ENCODE results near the gene IL22RA1.

IL22RA1 gene

GRCh38 chr1:24142546-24143534 is at the start of gene IL22RA1:
Gene IL22RA1, minus strand, starts transcription at chr1:24143140. Its CDS starts 58 bp downstream, at chr1:24143082.
- no peak for DNase-seq

GRCh38 chr1:24191860-24192259 is 48.9 kb upstream of the IL22RA1 start:
- peak; percentile 1 for DNase-seq

GRCh38 chr1:24190983-24191461 is 48.1 kb upstream of the IL22RA1 start:
- no peak for DNase-seq

- DNase-seq, result no peak
These were observed 46.6 kb upstream of the IL22RA1 start for GRCh38 chr1:24189528-24189927.

GRCh38 chr1:24186993-24187790 is 44.3 kb upstream of the IL22RA1 start, which contains the start of gene IFNLR1:
Gene IFNLR1, minus strand, starts transcription at chr1:24187289. Its CDS starts 41 bp downstream, at chr1:24187248.
- DNase-seq, result no peak

GRCh38 chr1:24186711-24186992 is 43.7 kb upstream of the IL22RA1 start:
- no peak for DNase-seq

- no peak for DNase-seq
These were observed 43.2 kb upstream of the IL22RA1 start for GRCh38 chr1:24186031-24186710.

GRCh38 chr1:24185076-24185475 is 42.1 kb upstream of the IL22RA1 start:
- no peak for DNase-seq

- no peak for DNase-seq
These were observed 39.1 kb upstream of the IL22RA1 start for GRCh38 chr1:24182061-24182460.

- DNase-seq, result no peak
These were observed 38.7 kb upstream of the IL22RA1 start for GRCh38 chr1:24181619-24182018.

- DNase-seq, result no peak
These were observed 37.7 kb upstream of the IL22RA1 start for GRCh38 chr1:24180676-24181075.

GRCh38 chr1:24179251-24179840 is 36.4 kb upstream of the IL22RA1 start:
- DNase-seq, result no peak

- DNase-seq, result peak; percentile 21 to 25
These were observed 35.5 kb upstream of the IL22RA1 start for GRCh38 chr1:24178407-24178806.

- DNase-seq, result no peak
These were observed 34.2 kb upstream of the IL22RA1 start for GRCh38 chr1:24177161-24177560.

- DNase-seq, result no peak
These were observed 32.3 kb upstream of the IL22RA1 start for GRCh38 chr1:24175033-24175755.

- DNase-seq, result peak in 1 of 2 experiments; percentile 8
These were observed 31.0 kb upstream of the IL22RA1 start for GRCh38 chr1:24173638-24174575.

GRCh38 chr1:24172598-24172997 is 29.7 kb upstream of the IL22RA1 start:
- no peak for DNase-seq

- DNase-seq, result no peak
These were observed 26.3 kb upstream of the IL22RA1 start for GRCh38 chr1:24169286-24169685.

- DNase-seq, result no peak
These were observed 25.3 kb upstream of the IL22RA1 start for GRCh38 chr1:24168245-24168644.

GRCh38 chr1:24167008-24167407 is 24.1 kb upstream of the IL22RA1 start:
- no peak for DNase-seq

- DNase-seq, result no peak
These were observed 22.6 kb upstream of the IL22RA1 start for GRCh38 chr1:24165500-24165899.
